Measurements from ENCODE around the gene EFCAB6.

Gene EFCAB6

GRCh38 chr22:43812149-43812842 lies at the start of gene EFCAB6:
Gene EFCAB6 (minus strand): TSS chr22:43812305. CDS start chr22:43782318, 29,987 bp downstream.
- DNase-seq (ENCODE audit: low spot score): peak; percentile 91

- no peak for DNase-seq (ENCODE audit: low spot score)
These were observed 49.4 kb upstream of the EFCAB6 start for GRCh38 chr22:43861529-43861928.

- no peak for DNase-seq (ENCODE audit: low spot score)
These were observed 48.7 kb upstream of the EFCAB6 start for GRCh38 chr22:43860831-43861230.

- no peak for DNase-seq (ENCODE audit: low spot score)
These were observed 48.0 kb upstream of the EFCAB6 start for GRCh38 chr22:43860126-43860525.

GRCh38 chr22:43859621-43860020 lies 47.5 kb upstream of the EFCAB6 start:
- DNase-seq (ENCODE audit: low spot score): no peak

GRCh38 chr22:43859176-43859575 lies 47.1 kb upstream of the EFCAB6 start:
- DNase-seq (ENCODE audit: low spot score): no peak

- no peak for DNase-seq (ENCODE audit: low spot score)
These were observed 46.2 kb upstream of the EFCAB6 start for GRCh38 chr22:43858156-43858895.

- no peak for DNase-seq (ENCODE audit: low spot score)
These were observed 45.3 kb upstream of the EFCAB6 start for GRCh38 chr22:43857367-43857766.

GRCh38 chr22:43855431-43855830 lies 43.3 kb upstream of the EFCAB6 start:
- no peak for DNase-seq (ENCODE audit: low spot score)

- no peak for DNase-seq (ENCODE audit: low spot score)
These were observed 42.7 kb upstream of the EFCAB6 start for GRCh38 chr22:43854786-43855271.

GRCh38 chr22:43854121-43854785 lies 42.1 kb upstream of the EFCAB6 start:
- DNase-seq (ENCODE audit: low spot score): no peak

- no peak for DNase-seq (ENCODE audit: low spot score)
These were observed 41.3 kb upstream of the EFCAB6 start for GRCh38 chr22:43853328-43853931.

GRCh38 chr22:43852573-43853327 lies 40.6 kb upstream of the EFCAB6 start:
- no peak for DNase-seq (ENCODE audit: low spot score)

GRCh38 chr22:43851979-43852307 lies 39.8 kb upstream of the EFCAB6 start:
- no peak for DNase-seq (ENCODE audit: low spot score)

GRCh38 chr22:43851058-43851978 lies 39.2 kb upstream of the EFCAB6 start:
- no peak for DNase-seq (ENCODE audit: low spot score)

GRCh38 chr22:43850529-43850928 lies 38.4 kb upstream of the EFCAB6 start:
- no peak for DNase-seq (ENCODE audit: low spot score)

GRCh38 chr22:43849731-43850130 lies 37.6 kb upstream of the EFCAB6 start:
- DNase-seq (ENCODE audit: low spot score): no peak

- no peak for DNase-seq (ENCODE audit: low spot score)
These were observed 36.5 kb upstream of the EFCAB6 start for GRCh38 chr22:43848366-43849171.

- DNase-seq (ENCODE audit: low spot score): no peak
These were observed 35.5 kb upstream of the EFCAB6 start for GRCh38 chr22:43847376-43848289.

All from CD4-positive, alpha-beta T cell treated with Interleukin-2 at 100 ng/mL for 4 hours (primary cell).